IMR-90 (cell line): ENCODE results near the gene CUBN. TPM values are rescaled to one million over a fixed set of nuclear protein-coding genes. Genes with fewer than 3 reads are reported as not detected.
A peak's percentile ranks its signal among the peaks of the same experiment; 100 is the strongest.

Experiments used
- ATAC-seq: fragments of 200-7000 bp; cut with Tn5 transposase; 2 replicates; pipeline ENCODE4 v1.9.1; 2020; ENCODE audit warnings: low read depth, mild to moderate bottlenecking, moderate library complexity
- BruUV-seq: library from RNA; stranded (reverse); fragments of 400-500 nt; replicated peaks from 2 replicates; lab custom pipeline; 2021; lab: Mats Ljungman, UMichigan
- CTCF ChIA-PET: fragments of 300-600 bp; formaldehyde crosslinking; extraction: SDS; loops from one replicate; lab custom pipeline; 2021; ENCODE audit warnings: antibody characterized with exemption; lab: Yijun Ruan, JAX
- POLR2A ChIA-PET: fragments of 300-600 bp; sonication (Branson Sonifier 250); formaldehyde crosslinking; loops from one replicate; lab custom pipeline; 2022; ENCODE audit warnings: antibody characterized with exemption; ENCODE audit not compliant: unreplicated experiment; lab: Charles Lee
- DNase-seq: peaks from one replicate; pipeline ENCODE4 v3.0.0; 2013
- H2AFZ ChIP-seq: replicated peaks from 2 replicates; pipeline ENCODE3; 2013; ENCODE audit warnings: low read length, mild to moderate bottlenecking; ENCODE audit not compliant: poor library complexity
- H2AK5ac ChIP-seq: 2 replicates; pipeline ENCODE4 v1.6.1; 2013; ENCODE audit warnings: low read depth, low read length, inconsistent platforms
- H2AK9ac ChIP-seq: replicated peaks from 2 replicates; pipeline ENCODE3; 2013; ENCODE audit warnings: mild to moderate bottlenecking, low read depth, low read length, moderate library complexity; ENCODE audit not compliant: poor library complexity
- H2BK120ac ChIP-seq: 2 replicates; pipeline ENCODE4 v1.6.1; 2013; ENCODE audit warnings: low read depth, low read length, inconsistent platforms
- H2BK15ac ChIP-seq: 3 replicates; pipeline ENCODE4 v1.6.1; 2013; ENCODE audit warnings: low read depth, low read length, inconsistent platforms
- H2BK20ac ChIP-seq: 2 replicates; pipeline ENCODE4 v1.6.1; 2013; ENCODE audit warnings: low read depth, mild to moderate bottlenecking, inconsistent platforms, low read length, moderate library complexity
- H2BK5ac ChIP-seq: 2 replicates; pipeline ENCODE4 v1.6.1; 2013; ENCODE audit warnings: mild to moderate bottlenecking, low read depth, low read length, inconsistent platforms; ENCODE audit not compliant: poor library complexity, severe bottlenecking
- H3K14ac ChIP-seq: replicated peaks from 2 replicates; pipeline ENCODE4 v1.6.1; 2013; ENCODE audit warnings: low read depth, low read length, inconsistent platforms
- H3K18ac ChIP-seq: 2 replicates; pipeline ENCODE4 v1.6.1; 2013; ENCODE audit warnings: low read depth, low read length, control low read depth
- H3K23ac ChIP-seq: 2 replicates; pipeline ENCODE4 v1.6.1; 2013; ENCODE audit warnings: low read depth, low read length, inconsistent platforms
- H3K27ac ChIP-seq: 2 replicates; pipeline ENCODE4 v1.5.1; 2013; ENCODE audit warnings: mild to moderate bottlenecking, control low read depth, low read length; ENCODE audit not compliant: insufficient read depth
- H3K27me3 ChIP-seq: 2 replicates; pipeline ENCODE4 v1.6.1; 2013; ENCODE audit warnings: low read length; ENCODE audit not compliant: control insufficient read depth, insufficient read depth
- H3K36me3 ChIP-seq: 2 replicates; pipeline ENCODE4 v1.6.1; 2013; ENCODE audit warnings: low read length, mixed read lengths; ENCODE audit not compliant: control insufficient read depth, insufficient read depth
- H3K4ac ChIP-seq: 2 replicates; pipeline ENCODE4 v1.6.1; 2013; ENCODE audit warnings: low read depth, low read length, inconsistent platforms
- H3K4me1 ChIP-seq: 2 replicates; pipeline ENCODE4 v1.6.1; 2013; ENCODE audit warnings: low read length, mixed read lengths; ENCODE audit not compliant: control insufficient read depth, insufficient read depth
- H3K4me2 ChIP-seq: 2 replicates; pipeline ENCODE4 v1.6.1; 2013; ENCODE audit warnings: low read depth, mild to moderate bottlenecking, control low read depth, low read length, moderate library complexity
- H3K4me3 ChIP-seq: 2 replicates; pipeline ENCODE4 v1.5.1; 2013; ENCODE audit warnings: low read depth, mild to moderate bottlenecking, control low read depth, low read length, moderate library complexity; ENCODE audit not compliant: insufficient read depth
- H3K56ac ChIP-seq: 2 replicates; pipeline ENCODE4 v1.6.1; 2013; ENCODE audit warnings: low read length, inconsistent platforms; ENCODE audit not compliant: insufficient read depth; ENCODE audit errors: extremely low read depth
- H3K79me1 ChIP-seq, 2 experiments: 2 replicates each; pipeline ENCODE4 v1.6.1; 2013; ENCODE audit warnings: low read length in 2 of 2, inconsistent platforms in 1 of 2, low read depth in 1 of 2
- H3K9ac ChIP-seq: 2 replicates; pipeline ENCODE4 v1.6.1; 2013; ENCODE audit warnings: low read depth, low read length, control low read depth
- H3K9me1 ChIP-seq: 2 replicates; pipeline ENCODE4 v1.6.1; 2013; ENCODE audit warnings: low read length, inconsistent platforms; ENCODE audit not compliant: insufficient read depth
- H3K9me3 ChIP-seq: 2 replicates; pipeline ENCODE4 v1.6.1; 2013; ENCODE audit warnings: low read length; ENCODE audit not compliant: control insufficient read depth, insufficient read depth
- H4K20me1 ChIP-seq: 2 replicates; pipeline ENCODE4 v1.6.1; 2013; ENCODE audit warnings: low read length, inconsistent platforms; ENCODE audit not compliant: insufficient read depth
- H4K5ac ChIP-seq: 2 replicates; pipeline ENCODE4 v1.6.1; 2013; ENCODE audit warnings: mild to moderate bottlenecking, low read depth, low read length, control low read depth
- H4K8ac ChIP-seq, 2 experiments: 2 replicates each; pipeline ENCODE4 v1.6.1; 2013; ENCODE audit warnings: low read depth in 2 of 2, low read length in 2 of 2, control low read depth in 1 of 2, inconsistent platforms in 1 of 2
- H4K91ac ChIP-seq: 2 replicates; pipeline ENCODE4 v1.6.1; 2013; ENCODE audit warnings: low read depth, low read length, inconsistent platforms; ENCODE audit not compliant: insufficient read depth
- CEBPB ChIP-seq: IDR thresholded peaks from 2 replicates; pipeline ENCODE4 v1.6.1; 2012; ENCODE audit warnings: low read depth, low read length, improper control_type of control experiment
- FOS ChIP-seq: fragments of 150-350 bp; IDR thresholded peaks from 2 replicates; pipeline ENCODE4 v1.6.1; 2016; ENCODE audit warnings: low read depth, low read length
- MAFK ChIP-seq: IDR thresholded peaks from 2 replicates; pipeline ENCODE4 v1.6.1; 2012; ENCODE audit warnings: low read depth, low read length, improper control_type of control experiment
- NFE2L2 ChIP-seq: fragments of 150-350 bp; IDR thresholded peaks from 2 replicates; pipeline ENCODE4 v1.6.1; 2016; ENCODE audit warnings: low read depth, mild to moderate bottlenecking, low read length
- RFX5 ChIP-seq: IDR thresholded peaks from 2 replicates; pipeline ENCODE4 v1.8.0; 2012; ENCODE audit warnings: low read depth, mild to moderate bottlenecking, low read length, moderate library complexity
- USF2 ChIP-seq: fragments of 150-350 bp; IDR thresholded peaks from 2 replicates; pipeline ENCODE4 v1.6.1; 2017; ENCODE audit warnings: mild to moderate bottlenecking, antibody characterized with exemption, low read length, low read depth
- WGBS, 2 experiments: methylation state at CpG; one replicate each; pipeline versions ENCODE4 v1.1.5 to v1.1.7; 2013; ENCODE audit warnings: missing lambda C conversion rate in 2 of 2; ENCODE audit not compliant: insufficient read length in 1 of 2; ENCODE audit errors: extremely low coverage in 2 of 2; 5-methylcytosine and 5-hydroxymethylcytosine counted together
- dilution Hi-C: fragments of 300-500 bp; cut with HindIII; formaldehyde crosslinking; loops from one replicate; pipeline ENCODE4 v1.14.3; 2018; ENCODE audit warnings: low sequenced_read_pairs; ENCODE audit not compliant: unreplicated experiment
- in situ Hi-C: fragments of 300-500 bp; cut with MboI; formaldehyde crosslinking; loops from 3 replicates; pipeline ENCODE4 v1.14.3; 2019; ENCODE audit warnings: low sequenced_read_pairs, inconsistent platforms, mixed read lengths
- intact Hi-C: fragments of 100-400 bp; cut with micrococcal nuclease; formaldehyde crosslinking; loops from 2 replicates; pipeline ENCODE4 v1.10.0; 2022
- polyA plus RNA-seq, 3 experiments: library from polyadenylated mRNA; depleted of rRNA; stranded (reverse); fragments of >200 nt; gene quantifications; 2 replicates each; pipeline ENCODE4 v1.2.3, GENCODE V29; 2012; ENCODE audit warnings: low replicate concordance in 1 of 3
- total RNA-seq: library from RNA; depleted of rRNA; stranded (reverse); fragments of >200 nt; gene quantifications from 2 replicates; pipeline ENCODE4 v1.2.3, GENCODE V29; 2012

CUBN gene
- total and polyA plus RNA-seq, 2 of the 4 experiments (the other 2 are of a cell fraction) = 0.19 to 0.54 TPM

- dilution Hi-C loops = no loop called here
- H2AFZ ChIP-seq = no peak overlapping the region
- no peaks in the 10 kb centered on the region for H4K20me1 ChIP-seq
- BruUV-seq = no TSS peak
- H3K79me1 ChIP-seq = no peaks in the 10 kb centered on the region; a peak in 2 of 4 replicates
- peak overlapping the region; percentile 61; the same call in 1 of the 2 replicates for H3K4me2 ChIP-seq
- in situ Hi-C loops = no loop called here
- H2BK120ac ChIP-seq = no peak overlapping the region
- DNase-seq = peak; percentile 44
- H3K18ac ChIP-seq = no peak overlapping the region
- H4K8ac ChIP-seq = no peak overlapping the region
- H2BK20ac ChIP-seq = no peak overlapping the region
- no peaks in the 10 kb centered on the region for H3K9me3 ChIP-seq
- no peak overlapping the region for H4K91ac ChIP-seq
- no peak overlapping the region for H2BK15ac ChIP-seq
- ATAC-seq = peak; percentile 81
- intact Hi-C loops = no loop called here
- peaks cover 6% of the 10 kb centered on the region for H3K9me1 ChIP-seq
- H3K27me3 ChIP-seq = no peaks in the 10 kb centered on the region
- POLR2A ChIA-PET = no interaction called here
- H3K36me3 ChIP-seq = no peaks in the 10 kb centered on the region
- H3K23ac ChIP-seq = no peak overlapping the region
- TF ChIP-seq RFX5 = no peak
- TF ChIP-seq USF2 = no peak
- TF ChIP-seq CEBPB = peak; percentile 39; the same call in 1 of the 2 replicates
- TF ChIP-seq NFE2L2 = no peak
- TF ChIP-seq MAFK = no peak
- TF ChIP-seq FOS = no peak
- CTCF ChIA-PET = no interaction called here
- H3K4me1 ChIP-seq = peaks cover 9% of the 10 kb centered on the region
- no peak overlapping the region for H3K4ac ChIP-seq
- no peak overlapping the region for H2AK9ac ChIP-seq
- H3K4me3 ChIP-seq = no peak overlapping the region
- H3K56ac ChIP-seq = no peak overlapping the region
- peak overlapping the region; percentile 80 for H2BK5ac ChIP-seq
- no peak overlapping the region for H4K5ac ChIP-seq
- no CpG with 5 or more reads among the region's 3 CpGs for WGBS, 2 experiments
- H3K14ac ChIP-seq = no peak overlapping the region
- no peak overlapping the region for H2AK5ac ChIP-seq
- no peak overlapping the region for H3K9ac ChIP-seq
- no peak overlapping the region for H3K27ac ChIP-seq
These were observed 17.3 kb upstream of the CUBN start for GRCh38 chr10:17146892-17147291.
